HepG2 (cell line): ENCODE data around the gene CAGE1. TPM values are rescaled to one million over a fixed set of nuclear protein-coding genes. Genes with fewer than 3 reads are reported as not detected.
A peak's percentile ranks its signal among the peaks of the same experiment; 100 is the strongest.

Source experiments
- ATAC-seq: fragments of 200-7000 bp; cut with Tn5 transposase; 3 replicates; pipeline ENCODE4 v1.9.1; 2020; ENCODE audit warnings: mild to moderate bottlenecking, moderate library complexity
- BruUV-seq: library from RNA; stranded (reverse); fragments of 400-500 nt; replicated peaks from 2 replicates; lab custom pipeline; 2021; lab: Mats Ljungman, UMichigan
- CTCF ChIA-PET: fragments of 300-600 bp; formaldehyde crosslinking; extraction: SDS; loops from one replicate; lab custom pipeline; 2021; ENCODE audit warnings: low total read pairs, inconsistent platforms, low intra/inter-chr PET ratio; lab: Yijun Ruan, JAX
- POLR2A ChIA-PET: fragments of 350-600 bp; sonication (Branson Sonifier 250); formaldehyde crosslinking; loops from one replicate; lab custom pipeline; 2020; ENCODE audit warnings: antibody characterized with exemption, inconsistent platforms; lab: Yijun Ruan, JAX
- DNase-seq: peaks from one replicate; pipeline ENCODE4 v3.0.0-alpha.2; 2015; ENCODE audit warnings: low spot score
- FAIRE-seq: peaks from 3 replicates; lab custom pipeline; 2011; peaks lifted over from hg19 to GRCh38; lab: Jason Lieb, UNC
- H2AFZ ChIP-seq: one replicate; pipeline ENCODE4 v1.6.1; 2011; ENCODE audit warnings: low read length, inconsistent platforms
- H3K27ac ChIP-seq: fragments of 300-600 bp; 3 replicates; pipeline ENCODE4 v1.8.0; 2011; ENCODE audit warnings: mixed run types, mild to moderate bottlenecking, mixed read lengths, low read length, inconsistent platforms; ENCODE audit not compliant: insufficient read depth; ENCODE audit errors: extremely low read length
- H3K27me3 ChIP-seq, 2 experiments: fragments of 200-600 bp in 1 of 2; 2 replicates in 1 of 2; 3 replicates in 1 of 2; pipeline versions ENCODE4 v1.6.0 to v1.8.0; 2011; ENCODE audit warnings: low read length in 2 of 2, mild to moderate bottlenecking in 2 of 2, moderate library complexity in 2 of 2, inconsistent platforms in 1 of 2; ENCODE audit not compliant: insufficient read depth in 2 of 2, control insufficient read depth in 1 of 2
- H3K36me3 ChIP-seq, 2 experiments: fragments of 200-600 bp in 1 of 2; replicated peaks in 1 of 2; 2 replicates in 1 of 2; 3 replicates in 1 of 2; pipeline versions ENCODE4 v1.5.1 to v1.8.0; 2011; ENCODE audit warnings: low read length in 2 of 2, inconsistent platforms in 1 of 2; ENCODE audit not compliant: insufficient read depth in 2 of 2, control insufficient read depth in 1 of 2
- H3K4me1 ChIP-seq: 2 replicates; pipeline ENCODE4 v1.5.1; 2012; ENCODE audit warnings: low read length, inconsistent platforms; ENCODE audit not compliant: insufficient read depth
- H3K4me2 ChIP-seq: 2 replicates; pipeline ENCODE4 v1.6.0; 2011; ENCODE audit warnings: low read depth, low read length, inconsistent platforms
- H3K4me3 ChIP-seq, 3 experiments: fragments of 200-600 bp in 1 of 3; sonication (generic), shearing (Covaris generic) in 1 of 3; replicated peaks in 1 of 3; 2 replicates each; pipeline ENCODE4 v1.5.1; 2011 to 2016; ENCODE audit warnings: low read length in 3 of 3, inconsistent platforms in 2 of 3, low read depth in 2 of 3, mild to moderate bottlenecking in 2 of 3, control low read depth in 1 of 3, mixed read lengths in 1 of 3; ENCODE audit not compliant: insufficient read depth in 1 of 3
- H3K79me2 ChIP-seq: one replicate; pipeline ENCODE4 v1.6.1; 2011; ENCODE audit warnings: low read length, inconsistent platforms; ENCODE audit not compliant: insufficient read depth
- H3K9ac ChIP-seq: 2 replicates; pipeline ENCODE4 v1.6.0; 2011; ENCODE audit warnings: mild to moderate bottlenecking, low read depth, low read length, inconsistent platforms; ENCODE audit not compliant: insufficient read depth
- H3K9me3 ChIP-seq: 2 replicates; pipeline ENCODE4 v1.5.1; 2012; ENCODE audit warnings: mild to moderate bottlenecking, low read length
- H4K20me1 ChIP-seq: 2 replicates; pipeline ENCODE4 v1.6.0; 2011; ENCODE audit warnings: inconsistent platforms, mild to moderate bottlenecking, low read length, moderate library complexity; ENCODE audit not compliant: insufficient read depth
- NFKBIZ ChIP-seq: IDR thresholded peaks from 2 replicates; pipeline ENCODE4 v1.6.1; 2018; ENCODE audit warnings: missing genetic modification reagents, missing compliant biosample characterization
- NR1H2 ChIP-seq: sonication (generic); formaldehyde crosslinking; IDR thresholded peaks from 2 replicates; pipeline ENCODE4 v1.8.1; 2022; ENCODE audit warnings: low read depth, missing genetic modification reagents, borderline replicate concordance
- POLR2AphosphoS2 ChIP-seq: IDR thresholded peaks from 2 replicates; pipeline ENCODE4 v1.6.1; 2011; ENCODE audit warnings: low read depth, low read length, improper control_type of control experiment
- POLR2G ChIP-seq: fragments of 200-400 bp; formaldehyde crosslinking; IDR thresholded peaks from 2 replicates; pipeline ENCODE4 v1.6.1; 2018; ENCODE audit warnings: mild to moderate bottlenecking, low read depth, low read length, moderate library complexity
- RBM22 ChIP-seq: fragments of 200-400 bp; formaldehyde crosslinking; optimal IDR thresholded peaks from 2 replicates; pipeline ENCODE3; 2017; ENCODE audit warnings: mild to moderate bottlenecking, low read length, moderate library complexity
- WGBS: methylation state at CpG from one replicate; pipeline ENCODE4 v1.1.6; 2017; ENCODE audit warnings: low lambda C conversion rate; 5-methylcytosine and 5-hydroxymethylcytosine counted together
- in situ Hi-C: cut with HindIII; loops from 2 replicates; pipeline ENCODE4 v1.10.0; 2017; ENCODE audit warnings: low pct_unique_long_range_greater_than_20kb; ENCODE audit not compliant: extremely low pct_ligation_motif_present
- intact Hi-C: fragments of 100-400 bp; cut with micrococcal nuclease; formaldehyde crosslinking; loops from one replicate; pipeline ENCODE4 v1.10.0; 2022; ENCODE audit not compliant: unreplicated experiment
- polyA plus RNA-seq, 8 experiments: library from polyadenylated mRNA; depleted of rRNA in 3 of 8; stranded (reverse) in 7 of 8; unstranded in 1 of 8; fragments of >200 nt; fragmentation: Illumina TruSeq in 4 of 8; extraction: Trizol in 4 of 8; gene quantifications; 2 replicates each; pipeline versions ENCODE4 v1.2.1 to v1.2.3, GENCODE V29; 2011 to 2016; ENCODE audit warnings: low read depth in 4 of 8, missing spikeins in 1 of 8, mixed read lengths in 1 of 8; ENCODE audit not compliant: insufficient read depth in 1 of 8
- total RNA-seq, 5 experiments: library from RNA; depleted of rRNA; stranded (reverse); fragments of >200 nt; fragmentation: Illumina TruSeq; extraction: Trizol; gene quantifications; 2 replicates each; pipeline ENCODE4 v1.2.3, GENCODE V29; 2016; ENCODE audit warnings: low read depth in 1 of 5
- TF ChIP-seq, protein P1 (sequence below): sonication (generic); formaldehyde crosslinking; IDR thresholded peaks from 2 replicates; pipeline ENCODE4 v1.8.0; 2022; ENCODE audit warnings: mild to moderate bottlenecking, missing genetic modification reagents
- TF ChIP-seq, protein P2 (sequence below): IDR thresholded peaks from 2 replicates; pipeline ENCODE4 v1.4.0; 2020; ENCODE audit warnings: mild to moderate bottlenecking, missing genetic modification reagents

Gene CAGE1
- total and polyA plus RNA-seq, 2 of the 13 experiments (the other 11 are each of a cell fraction or from before 2014, with no cell fraction given): 0.03 to 0.15 TPM

DNA sequence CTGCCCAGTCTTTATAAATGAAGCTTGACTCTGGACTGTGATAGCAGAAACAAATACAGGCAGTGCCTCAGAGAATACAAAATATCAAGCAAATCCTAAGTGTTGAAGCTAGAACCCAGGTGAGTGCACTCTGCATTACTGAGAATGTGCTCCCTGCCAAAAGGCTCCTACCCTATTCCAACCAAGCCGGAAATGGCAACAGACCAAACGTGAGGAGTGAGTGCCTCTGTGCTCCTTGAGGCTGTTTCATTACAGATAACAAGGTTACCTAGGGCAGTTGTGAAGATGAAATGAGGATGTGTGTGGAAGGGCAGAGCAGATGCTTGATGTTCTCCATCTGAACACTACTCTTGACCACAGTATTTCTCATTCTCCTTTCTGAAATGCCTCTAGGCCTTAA is 105.9 kb downstream of the CAGE1 start:
- ATAC-seq (no peak), DNase-seq (no peak), FAIRE-seq (no peak)
- H3K27me3 ChIP-seq: no peaks in the 10 kb centered on the region
- no peaks in the 10 kb centered on the region for H3K4me1 ChIP-seq
- H3K4me2 ChIP-seq: no peak overlapping the region
- H2AFZ ChIP-seq: no peak overlapping the region
- no peaks in the 10 kb centered on the region for H4K20me1 ChIP-seq
- H3K27ac ChIP-seq: no peak overlapping the region
- ChIA-PET POLR2A (no interaction called here), CTCF (no interaction called here)
- intact Hi-C loops: no loop called here
- H3K4me3 ChIP-seq: no peak overlapping the region
- no TSS peak for BruUV-seq
- 96% methylated on average over 2 of the region's 2 CpGs for WGBS
- TF ChIP-seq, protein P1, sequence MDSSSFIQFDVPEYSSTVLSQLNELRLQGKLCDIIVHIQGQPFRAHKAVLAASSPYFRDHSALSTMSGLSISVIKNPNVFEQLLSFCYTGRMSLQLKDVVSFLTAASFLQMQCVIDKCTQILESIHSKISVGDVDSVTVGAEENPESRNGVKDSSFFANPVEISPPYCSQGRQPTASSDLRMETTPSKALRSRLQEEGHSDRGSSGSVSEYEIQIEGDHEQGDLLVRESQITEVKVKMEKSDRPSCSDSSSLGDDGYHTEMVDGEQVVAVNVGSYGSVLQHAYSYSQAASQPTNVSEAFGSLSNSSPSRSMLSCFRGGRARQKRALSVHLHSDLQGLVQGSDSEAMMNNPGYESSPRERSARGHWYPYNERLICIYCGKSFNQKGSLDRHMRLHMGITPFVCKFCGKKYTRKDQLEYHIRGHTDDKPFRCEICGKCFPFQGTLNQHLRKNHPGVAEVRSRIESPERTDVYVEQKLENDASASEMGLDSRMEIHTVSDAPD (CRISPR knock-in tag): 0 out of 2 replicates have a peak, but pooled peaks have one; percentile 2
- TF ChIP-seq NFKBIZ (CRISPR knock-in tag): no peak
- no peak for TF ChIP-seq NR1H2 (CRISPR knock-in tag)
- peak; percentile 92 for TF ChIP-seq RBM22
- TF ChIP-seq, protein P2, sequence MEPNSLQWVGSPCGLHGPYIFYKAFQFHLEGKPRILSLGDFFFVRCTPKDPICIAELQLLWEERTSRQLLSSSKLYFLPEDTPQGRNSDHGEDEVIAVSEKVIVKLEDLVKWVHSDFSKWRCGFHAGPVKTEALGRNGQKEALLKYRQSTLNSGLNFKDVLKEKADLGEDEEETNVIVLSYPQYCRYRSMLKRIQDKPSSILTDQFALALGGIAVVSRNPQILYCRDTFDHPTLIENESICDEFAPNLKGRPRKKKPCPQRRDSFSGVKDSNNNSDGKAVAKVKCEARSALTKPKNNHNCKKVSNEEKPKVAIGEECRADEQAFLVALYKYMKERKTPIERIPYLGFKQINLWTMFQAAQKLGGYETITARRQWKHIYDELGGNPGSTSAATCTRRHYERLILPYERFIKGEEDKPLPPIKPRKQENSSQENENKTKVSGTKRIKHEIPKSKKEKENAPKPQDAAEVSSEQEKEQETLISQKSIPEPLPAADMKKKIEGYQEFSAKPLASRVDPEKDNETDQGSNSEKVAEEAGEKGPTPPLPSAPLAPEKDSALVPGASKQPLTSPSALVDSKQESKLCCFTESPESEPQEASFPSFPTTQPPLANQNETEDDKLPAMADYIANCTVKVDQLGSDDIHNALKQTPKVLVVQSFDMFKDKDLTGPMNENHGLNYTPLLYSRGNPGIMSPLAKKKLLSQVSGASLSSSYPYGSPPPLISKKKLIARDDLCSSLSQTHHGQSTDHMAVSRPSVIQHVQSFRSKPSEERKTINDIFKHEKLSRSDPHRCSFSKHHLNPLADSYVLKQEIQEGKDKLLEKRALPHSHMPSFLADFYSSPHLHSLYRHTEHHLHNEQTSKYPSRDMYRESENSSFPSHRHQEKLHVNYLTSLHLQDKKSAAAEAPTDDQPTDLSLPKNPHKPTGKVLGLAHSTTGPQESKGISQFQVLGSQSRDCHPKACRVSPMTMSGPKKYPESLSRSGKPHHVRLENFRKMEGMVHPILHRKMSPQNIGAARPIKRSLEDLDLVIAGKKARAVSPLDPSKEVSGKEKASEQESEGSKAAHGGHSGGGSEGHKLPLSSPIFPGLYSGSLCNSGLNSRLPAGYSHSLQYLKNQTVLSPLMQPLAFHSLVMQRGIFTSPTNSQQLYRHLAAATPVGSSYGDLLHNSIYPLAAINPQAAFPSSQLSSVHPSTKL (CRISPR knock-in tag): no peak
- 0 out of 2 replicates have a peak, but pooled peaks have one; percentile 65 for TF ChIP-seq POLR2AphosphoS2
- 0 out of 2 replicates have a peak, but pooled peaks have one; percentile 31 for TF ChIP-seq POLR2G
- in situ Hi-C loops: loop anchor here (10.0 kb wide), 1 partner anchor 331 kb away; no protein-coding TSS in a partner anchor
- H3K36me3 ChIP-seq: peaks cover 6 to 37% of the 10 kb centered on the region in 2 experiments
- H3K9ac ChIP-seq: no peak overlapping the region
- H3K9me3 ChIP-seq: no peaks in the 10 kb centered on the region
- no peaks in the 10 kb centered on the region for H3K79me2 ChIP-seq
